H9 (cell line): ENCODE measurements around the gene CNGB1. TPM values are rescaled to one million over a fixed set of nuclear protein-coding genes. Genes with fewer than 3 reads are reported as not detected.

Experiments
- DNase-seq: peaks from one replicate; pipeline ENCODE4 v3.0.0-alpha.2; 2017
- H2AFZ ChIP-seq: one replicate; pipeline ENCODE4 v1.6.1; 2013; ENCODE audit warnings: mild to moderate bottlenecking, low read length, control low read depth, moderate library complexity
- H2AK5ac ChIP-seq: 2 replicates; pipeline ENCODE4 v1.6.1; 2013; ENCODE audit warnings: low read length, control low read depth, mixed read lengths; ENCODE audit not compliant: insufficient read length
- H2BK120ac ChIP-seq: one replicate; pipeline ENCODE4 v1.6.1; 2013; ENCODE audit warnings: low read depth, mild to moderate bottlenecking, low read length, control low read depth, inconsistent platforms; ENCODE audit not compliant: poor library complexity, severe bottlenecking
- H2BK12ac ChIP-seq: 2 replicates; pipeline ENCODE4 v1.6.1; 2013; ENCODE audit warnings: low read length, control low read depth, mixed read lengths, low read depth; ENCODE audit not compliant: insufficient read length
- H2BK15ac ChIP-seq: 2 replicates; pipeline ENCODE4 v1.6.1; 2013; ENCODE audit warnings: low read depth, low read length, control low read depth
- H2BK20ac ChIP-seq: one replicate; pipeline ENCODE4 v1.6.1; 2013; ENCODE audit warnings: low read depth, mild to moderate bottlenecking, low read length, control low read depth, inconsistent platforms; ENCODE audit not compliant: poor library complexity, severe bottlenecking
- H2BK5ac ChIP-seq: 2 replicates; pipeline ENCODE4 v1.6.1; 2013; ENCODE audit warnings: low read length, control low read depth, mixed read lengths; ENCODE audit not compliant: insufficient read length
- H3K14ac ChIP-seq: 2 replicates; pipeline ENCODE4 v1.6.1; 2013; ENCODE audit warnings: low read length, control low read depth; ENCODE audit not compliant: insufficient read depth
- H3K18ac ChIP-seq: 2 replicates; pipeline ENCODE4 v1.6.1; 2013; ENCODE audit warnings: low read depth, mild to moderate bottlenecking, mixed read lengths, low read length, control low read depth; ENCODE audit not compliant: insufficient read length
- H3K23ac ChIP-seq: 2 replicates; pipeline ENCODE4 v1.6.1; 2013; ENCODE audit warnings: low read length, control low read depth, mixed read lengths, low read depth; ENCODE audit not compliant: insufficient read length
- H3K23me2 ChIP-seq: 2 replicates; pipeline ENCODE4 v1.6.1; 2013; ENCODE audit warnings: low read depth, mild to moderate bottlenecking, mixed read lengths, low read length, control low read depth; ENCODE audit not compliant: insufficient read length, poor library complexity, severe bottlenecking
- H3K27ac ChIP-seq: 2 replicates; pipeline ENCODE4 v1.5.1; 2013; ENCODE audit warnings: low read length, control low read depth, mixed read lengths, low read depth; ENCODE audit not compliant: insufficient read length
- H3K27me3 ChIP-seq: 2 replicates; pipeline ENCODE4 v1.6.1; 2013; ENCODE audit warnings: low read length, control low read depth, inconsistent platforms; ENCODE audit not compliant: insufficient read depth
- H3K4ac ChIP-seq: 2 replicates; pipeline ENCODE4 v1.6.1; 2013; ENCODE audit warnings: low read depth, mild to moderate bottlenecking, control low read depth, inconsistent platforms, low read length, moderate library complexity
- H3K4me1 ChIP-seq: 2 replicates; pipeline ENCODE4 v1.6.1; 2013; ENCODE audit warnings: low read length, control low read depth, inconsistent platforms; ENCODE audit not compliant: insufficient read depth
- H3K4me2 ChIP-seq: 2 replicates; pipeline ENCODE4 v1.6.1; 2013; ENCODE audit warnings: low read length, control low read depth, mixed read lengths; ENCODE audit not compliant: insufficient read length, insufficient read depth
- H3K56ac ChIP-seq: 2 replicates; pipeline ENCODE4 v1.6.1; 2013; ENCODE audit warnings: low read depth, mild to moderate bottlenecking, mixed read lengths, low read length, control low read depth; ENCODE audit not compliant: insufficient read length
- H3K79me1 ChIP-seq: 2 replicates; pipeline ENCODE4 v1.6.1; 2013; ENCODE audit warnings: low read depth, mild to moderate bottlenecking, moderate library complexity, low read length, control low read depth, inconsistent platforms; ENCODE audit not compliant: insufficient read depth, poor library complexity, severe bottlenecking
- H3K79me2 ChIP-seq: 2 replicates; pipeline ENCODE4 v1.6.1; 2013; ENCODE audit warnings: low read length, control low read depth, inconsistent platforms; ENCODE audit not compliant: insufficient read depth
- H3K9ac ChIP-seq: 2 replicates; pipeline ENCODE4 v1.6.1; 2013; ENCODE audit warnings: low read length, control low read depth, mixed read lengths; ENCODE audit not compliant: insufficient read length; ENCODE audit errors: extremely low read depth
- H3K9me3 ChIP-seq: one replicate; pipeline ENCODE4 v1.6.1; 2013; ENCODE audit warnings: low read depth, low read length, inconsistent platforms; ENCODE audit not compliant: control insufficient read depth
- H3T11ph ChIP-seq: one replicate; pipeline ENCODE4 v1.6.1; 2013; ENCODE audit warnings: mild to moderate bottlenecking, low read length, control low read depth, inconsistent platforms
- H4K20me1 ChIP-seq: one replicate; pipeline ENCODE4 v1.6.1; 2013; ENCODE audit not compliant: control insufficient read depth, insufficient read length, insufficient read depth
- H4K5ac ChIP-seq: 2 replicates; pipeline ENCODE4 v1.6.1; 2013; ENCODE audit warnings: low read depth, mild to moderate bottlenecking, mixed read lengths, low read length, control low read depth; ENCODE audit not compliant: insufficient read length
- H4K8ac ChIP-seq: replicated peaks from 2 replicates; pipeline ENCODE4 v1.6.1; 2013; ENCODE audit warnings: low read length, control low read depth, mixed read lengths, low read depth; ENCODE audit not compliant: insufficient read length
- H4K91ac ChIP-seq: 2 replicates; pipeline ENCODE4 v1.6.1; 2013; ENCODE audit warnings: low read depth, mild to moderate bottlenecking, moderate library complexity, mixed read lengths, low read length, control low read depth; ENCODE audit not compliant: insufficient read length
- H3K27ac Mint-ChIP-seq, 3 experiments: 2 replicates in 2 of 3; 3 replicates in 1 of 3; pipeline ENCODE4 v1.8.0; 2020 to 2021; ENCODE audit warnings: mixed read lengths in 3 of 3, mild to moderate bottlenecking in 1 of 3, moderate library complexity in 1 of 3
- H3K27me3 Mint-ChIP-seq: 2 replicates; pipeline ENCODE4 v1.8.0; 2021; ENCODE audit warnings: low read depth, mild to moderate bottlenecking, moderate library complexity, mixed read lengths
- H3K36me3 Mint-ChIP-seq, 3 experiments: 2 replicates in 2 of 3; 3 replicates in 1 of 3; pipeline ENCODE4 v1.8.0; 2020 to 2021; ENCODE audit warnings: low read depth in 3 of 3, mixed read lengths in 3 of 3; ENCODE audit not compliant: insufficient read depth in 1 of 3
- H3K4me1 Mint-ChIP-seq, 2 experiments: 2 replicates each; pipeline ENCODE4 v1.8.0; 2020; ENCODE audit warnings: mixed read lengths in 2 of 2
- H3K4me3 Mint-ChIP-seq, 2 experiments: 2 replicates in 1 of 2; 3 replicates in 1 of 2; pipeline ENCODE4 v1.8.0; 2020 to 2021; ENCODE audit warnings: mild to moderate bottlenecking in 2 of 2, mixed read lengths in 2 of 2, moderate library complexity in 1 of 2
- H3K9me3 Mint-ChIP-seq, 2 experiments: 2 replicates in 1 of 2; 3 replicates in 1 of 2; pipeline ENCODE4 v1.8.0; 2020; ENCODE audit warnings: mild to moderate bottlenecking in 2 of 2, mixed read lengths in 2 of 2, moderate library complexity in 1 of 2
- CTCF ChIP-seq: fragments of 200-600 bp; sonication (generic); conservative IDR thresholded peaks from 3 replicates; pipeline ENCODE4 v1.8.0; 2021; ENCODE audit warnings: antibody characterized with exemption, mild to moderate bottlenecking
- WGBS: extraction: QIAGEN DNeasy Blood & Tissue Kit; methylation state at CpG from one replicate; pipeline ENCODE4 v1.1.7; 2013; ENCODE audit warnings: missing lambda C conversion rate, low lambda C conversion rate, mixed read lengths; ENCODE audit not compliant: insufficient read length; ENCODE audit errors: extremely low coverage; 5-methylcytosine and 5-hydroxymethylcytosine counted together
- total RNA-seq: library from RNA; stranded (reverse); gene quantifications from 2 replicates; pipeline ENCODE4 v1.2.1, GENCODE V29; 2021

CNGB1 gene
- total RNA-seq, 1 experiment from 2014 or later, result not detected

DNA sequence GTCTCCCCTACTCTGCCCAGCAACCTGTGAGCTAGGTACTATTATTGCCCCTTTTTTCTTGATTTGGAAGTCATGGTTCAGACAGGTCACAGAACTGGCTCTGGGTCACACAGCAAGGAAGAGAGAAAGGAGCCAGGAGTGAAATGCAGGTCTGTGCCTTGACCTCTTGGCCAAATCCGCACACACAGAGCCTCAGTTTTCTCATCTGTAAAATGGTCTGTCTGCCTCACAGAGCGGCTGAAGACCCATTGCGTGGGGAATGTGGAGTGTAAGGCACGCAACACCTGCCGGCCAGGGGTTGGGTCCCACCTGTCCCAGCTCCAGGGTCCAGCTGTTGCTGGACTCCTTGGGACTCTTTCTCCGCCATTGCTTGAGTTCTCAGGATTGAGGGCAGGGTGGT is 32.4 kb downstream of the CNGB1 start:
- no peak overlapping the region for H2BK12ac ChIP-seq
- H4K20me1 ChIP-seq, result no peaks in the 10 kb centered on the region
- H3K27ac Mint-ChIP-seq, result no peak overlapping the region
- H3K9me3 ChIP-seq, result no peaks in the 10 kb centered on the region
- H3K23ac ChIP-seq, result no peak overlapping the region
- H3K79me2 ChIP-seq, result no peaks in the 10 kb centered on the region
- no peak overlapping the region for H2AFZ ChIP-seq
- H4K8ac ChIP-seq, result no peak overlapping the region
- no peak overlapping the region for H2BK15ac ChIP-seq
- no peaks in the 10 kb centered on the region for H3K79me1 ChIP-seq
- H4K5ac ChIP-seq, result no peak overlapping the region
- no peak overlapping the region for H3T11ph ChIP-seq
- H3K27me3 Mint-ChIP-seq, result peaks cover 2% of the 10 kb centered on the region; the same call in 1 of the 2 replicates
- no peak for TF ChIP-seq CTCF
- H3K9me3 Mint-ChIP-seq, result no peaks in the 10 kb centered on the region
- no peaks in the 10 kb centered on the region for H3K23me2 ChIP-seq
- H2BK5ac ChIP-seq, result no peak overlapping the region
- no CpG with 5 or more reads among the region's 6 CpGs for WGBS
- no peak overlapping the region for H3K56ac ChIP-seq
- H2AK5ac ChIP-seq, result no peak overlapping the region
- H3K27me3 ChIP-seq, result no peaks in the 10 kb centered on the region
- H4K91ac ChIP-seq, result no peak overlapping the region
- H2BK20ac ChIP-seq, result no peak overlapping the region
- peaks cover 0 to 3% of the 10 kb centered on the region in 2 experiments; a peak in 2 of 4 replicates for H3K4me1 Mint-ChIP-seq
- H3K18ac ChIP-seq, result no peak overlapping the region
- H3K27ac ChIP-seq, result no peak overlapping the region
- H3K36me3 Mint-ChIP-seq, result no peaks in the 10 kb centered on the region
- no peak overlapping the region for H2BK120ac ChIP-seq
- no peak overlapping the region for H3K4me3 Mint-ChIP-seq
- no peak for DNase-seq
- H3K4me2 ChIP-seq, result no peak overlapping the region
- no peak overlapping the region for H3K9ac ChIP-seq
- H3K4me1 ChIP-seq, result no peaks in the 10 kb centered on the region
- H3K14ac ChIP-seq, result no peak overlapping the region
- no peak overlapping the region for H3K4ac ChIP-seq
